Cortex of kidney (tissue), 1 donor: ENCODE results near the gene RAB3C.
"Not testable (repeated sequence)": the region's sequence is repeated elsewhere in the genome, so short reads cannot be mapped to it uniquely, and the experiment has no call there.

Experiments used
- DNase-seq: peaks from one replicate; lab custom pipeline; 2025; lab: John Stamatoyannopoulos, UW

Gene RAB3C

DNA sequence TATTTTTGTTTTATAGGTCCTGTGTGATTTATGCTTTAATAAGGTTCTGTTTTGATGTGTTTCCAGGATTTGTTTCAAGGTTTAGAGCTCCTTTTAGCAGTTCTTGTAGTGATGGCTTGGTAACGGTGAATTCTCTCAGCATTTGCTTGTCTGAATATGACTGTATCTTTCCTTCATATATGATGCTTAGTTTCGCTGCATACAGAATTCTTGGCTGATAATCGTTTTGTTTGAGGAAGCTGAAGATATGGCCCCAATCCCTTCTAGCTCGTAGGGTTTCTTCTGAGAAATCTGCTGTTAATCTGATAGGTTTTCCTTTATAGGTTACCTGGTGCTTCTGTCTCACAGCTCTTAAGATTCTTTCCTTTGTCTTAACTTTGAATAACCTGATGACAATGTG, 20.0 kb downstream of the RAB3C start:
- not testable (repeated sequence) for DNase-seq

DNA sequence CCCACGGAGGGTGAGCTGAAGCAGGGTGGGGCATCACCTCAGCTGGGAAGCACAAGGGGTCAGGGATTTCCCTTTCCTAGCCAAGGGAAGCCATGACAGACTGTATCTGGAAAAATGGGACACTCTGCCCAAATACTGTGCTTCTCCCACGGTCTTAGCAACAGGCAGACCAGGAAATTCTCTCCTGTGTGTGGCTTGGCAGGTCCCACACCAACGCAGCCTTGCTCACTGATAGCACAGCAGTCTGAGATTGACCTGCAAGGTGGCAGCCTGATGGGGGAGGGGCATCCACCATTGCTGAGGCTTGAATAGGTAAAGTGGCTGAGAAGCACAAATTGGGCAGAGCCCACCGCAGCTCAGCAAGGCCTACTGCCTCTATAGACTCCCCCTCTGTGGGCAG, 23.2 kb downstream of the RAB3C start:
- DNase-seq, result no peak

- DNase-seq, result no peak
These were observed 33.1 kb downstream of the RAB3C start for GRCh38 chr5:58615972-58616371.

GRCh38 chr5:58617241-58617640, 34.4 kb downstream of the RAB3C start:
- DNase-seq, result no peak

- DNase-seq, result no peak
These were observed 37.5 kb downstream of the RAB3C start for GRCh38 chr5:58620336-58620735.

DNA sequence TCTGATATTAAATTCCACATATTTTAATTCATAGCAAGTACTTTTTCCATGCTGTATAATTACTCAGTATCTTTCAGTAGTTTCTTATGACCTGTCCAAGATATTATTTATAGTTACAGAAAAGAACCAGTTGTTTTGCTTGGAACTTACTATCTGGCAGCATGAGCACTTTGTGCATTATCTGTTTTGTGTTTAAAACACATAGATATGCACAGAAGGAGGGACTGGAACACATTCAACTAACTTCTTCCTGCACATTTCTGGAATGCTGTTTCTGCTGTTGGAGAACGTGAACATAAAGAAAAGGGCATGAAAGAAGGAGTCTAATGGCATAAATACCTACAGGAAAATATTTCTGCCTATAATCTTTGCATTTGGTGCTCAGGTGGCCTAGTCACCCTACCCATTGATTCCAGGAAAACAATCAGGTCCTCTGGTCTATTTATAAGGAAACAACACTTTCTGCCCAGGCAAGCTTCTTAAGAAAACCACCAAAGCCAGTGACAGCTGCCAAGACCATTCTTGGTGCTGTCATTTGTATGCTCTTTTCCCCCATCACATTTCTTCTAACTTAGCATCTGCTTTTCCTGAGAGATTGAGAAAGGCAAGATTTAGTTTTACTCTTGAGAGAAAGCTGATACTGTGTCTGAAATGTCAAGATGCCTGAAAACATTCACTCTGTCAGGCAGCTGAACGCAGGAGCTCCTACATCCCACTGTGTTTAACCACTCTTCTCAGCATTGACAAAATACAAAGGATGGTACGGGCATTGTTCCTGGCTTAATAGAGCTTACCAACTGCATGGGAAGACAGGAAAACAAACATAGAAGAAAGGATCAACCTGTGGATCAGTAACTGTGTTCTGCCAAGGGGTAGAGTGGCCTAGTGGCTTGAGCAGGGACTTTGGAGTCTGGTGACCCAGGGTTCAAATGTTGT, 40.3 kb downstream of the RAB3C start:
- no peak for DNase-seq

GRCh38 chr5:58628626-58629025, 45.8 kb downstream of the RAB3C start:
- DNase-seq, result no peak

GRCh38 chr5:58629271-58630159, 46.6 kb downstream of the RAB3C start:
- DNase-seq, result no peak

- DNase-seq, result no peak
These were observed 49.0 kb downstream of the RAB3C start for GRCh38 chr5:58631895-58632294.

DNA sequence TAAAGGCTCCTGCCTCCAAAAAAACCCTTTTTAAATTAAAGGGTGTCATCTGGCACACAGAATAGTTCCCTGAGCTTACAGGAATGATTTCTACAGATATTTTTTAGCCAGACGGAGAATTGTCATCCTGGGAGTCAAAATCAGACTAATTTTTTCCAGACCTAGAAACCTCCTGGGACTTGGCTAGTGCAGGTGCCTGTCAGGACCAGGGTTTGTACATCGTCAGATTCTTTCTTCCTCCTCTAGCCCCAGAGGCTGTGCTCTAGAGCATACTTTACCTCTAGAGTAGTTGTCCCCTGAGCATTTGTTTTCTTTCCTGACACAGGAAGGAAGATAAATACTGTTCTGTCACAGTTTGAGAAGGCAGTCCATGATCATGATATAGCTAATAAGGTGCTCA, 52.5 kb downstream of the RAB3C start:
- no peak for DNase-seq

- DNase-seq, result no peak
These were observed 57.1 kb downstream of the RAB3C start for GRCh38 chr5:58640011-58640410.

DNA sequence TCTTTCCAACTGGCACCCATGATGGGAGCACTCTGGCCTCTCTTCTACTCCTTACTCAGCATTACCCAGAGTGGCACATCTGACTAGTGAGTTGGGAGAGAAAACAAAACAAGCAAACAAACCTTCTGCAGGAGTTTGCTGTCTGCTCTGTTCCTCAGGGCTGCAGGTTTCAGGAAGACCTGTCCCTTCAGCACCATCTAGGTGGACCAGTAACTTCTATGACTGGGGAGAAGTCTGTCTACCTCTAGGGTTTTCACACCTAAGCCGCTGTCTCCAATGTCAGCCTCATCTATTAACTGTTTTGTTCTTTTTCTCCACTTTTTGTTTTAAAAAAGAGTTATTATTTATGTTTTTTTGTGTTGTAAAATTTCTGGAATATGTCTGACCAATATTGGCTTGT, 58.7 kb downstream of the RAB3C start:
- DNase-seq, result no peak

GRCh38 chr5:58648846-58649245, 66.0 kb downstream of the RAB3C start:
- no peak for DNase-seq

- no peak for DNase-seq
These were observed 66.8 kb downstream of the RAB3C start for GRCh38 chr5:58649716-58650115.

DNA sequence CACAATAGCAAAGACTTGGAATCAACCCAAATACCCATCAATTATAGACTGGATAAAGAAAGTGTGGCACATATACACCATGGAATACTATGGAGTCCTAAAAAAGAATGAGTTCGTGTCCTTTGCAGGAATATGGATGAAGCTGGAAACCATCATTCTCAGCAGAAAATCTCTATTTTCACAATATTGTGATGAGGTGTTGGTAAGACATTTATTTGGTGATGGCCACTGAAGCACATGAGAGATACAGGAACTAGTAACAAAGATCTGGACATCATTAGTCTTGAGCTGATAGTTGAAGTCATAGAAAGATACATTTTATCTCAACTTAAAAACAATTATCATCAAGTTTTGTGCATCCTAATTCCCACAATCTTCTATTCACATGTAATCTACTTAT, 70.6 kb downstream of the RAB3C start:
- DNase-seq, result no peak

- DNase-seq, result no peak
These were observed 83.3 kb downstream of the RAB3C start for GRCh38 chr5:58666141-58666540.

DNA sequence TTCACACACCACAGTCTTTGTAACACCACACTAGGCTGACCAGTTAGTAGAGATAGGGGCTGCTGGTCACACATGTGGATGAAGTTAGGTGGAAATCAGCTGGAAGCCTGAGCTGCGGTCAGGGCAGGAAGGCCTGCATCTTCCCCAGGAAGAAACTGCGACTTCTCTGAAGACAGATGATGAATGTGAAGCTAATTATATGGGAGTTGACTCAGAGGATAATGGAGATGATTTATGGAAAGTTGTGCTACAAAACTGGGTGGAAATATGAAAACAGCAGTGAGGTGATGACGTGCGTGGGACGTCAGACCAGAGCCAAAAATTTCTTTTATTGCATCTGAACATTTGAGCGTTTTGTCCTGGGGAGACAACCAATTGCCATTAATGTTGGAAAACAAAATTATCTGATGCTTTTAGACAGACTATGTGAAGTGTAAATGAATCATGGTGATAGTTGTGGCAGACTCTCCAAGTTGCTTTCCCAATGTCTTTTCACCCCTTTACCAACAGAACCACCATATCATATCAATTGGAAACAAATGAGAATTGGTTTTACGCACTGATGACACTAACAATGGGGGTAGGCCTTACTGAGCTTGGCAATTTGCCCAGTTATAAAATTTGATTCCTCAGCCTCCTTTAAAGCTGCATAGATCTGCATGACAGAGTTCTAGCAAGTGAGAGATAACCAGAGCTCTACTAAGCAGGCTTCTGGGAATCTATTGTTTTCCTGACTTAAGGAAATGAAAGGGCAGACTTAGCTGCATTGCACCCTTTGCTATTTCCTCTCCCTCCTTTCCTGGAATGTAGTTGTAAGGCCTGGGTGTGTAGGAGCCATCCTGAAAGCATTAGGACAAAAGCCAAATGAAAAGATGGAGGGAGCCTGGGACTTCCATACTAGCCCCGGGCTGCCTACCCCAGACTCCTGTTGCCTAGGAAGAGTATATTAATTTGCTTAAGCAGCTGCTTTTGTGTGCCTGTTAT, 84.0 kb downstream of the RAB3C start:
- DNase-seq, result no peak

GRCh38 chr5:58670582-58670981, 87.7 kb downstream of the RAB3C start:
- no peak for DNase-seq

- no peak for DNase-seq
These were observed 88.3 kb downstream of the RAB3C start for GRCh38 chr5:58671155-58671554.

- DNase-seq, result no peak
These were observed 89.6 kb downstream of the RAB3C start for GRCh38 chr5:58672521-58672920.

DNA sequence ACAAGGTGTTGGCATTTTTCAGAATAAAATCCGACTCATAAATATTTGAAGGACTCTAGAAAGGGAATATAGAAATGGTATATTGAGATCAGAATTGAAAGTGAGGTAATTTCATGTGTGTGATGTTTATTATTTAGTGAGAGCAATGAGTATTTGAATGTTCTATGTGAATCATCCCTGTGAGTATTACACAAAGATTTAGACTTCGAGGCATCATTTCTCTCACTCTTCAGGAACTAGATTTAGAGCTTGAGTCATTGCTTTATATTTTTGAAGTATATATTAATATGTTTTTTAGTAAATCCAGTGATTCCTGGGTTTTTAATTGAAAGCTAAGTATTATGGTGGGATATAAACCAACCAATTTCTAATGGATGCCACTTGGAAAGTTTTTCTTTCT, 91.2 kb downstream of the RAB3C start:
- no peak for DNase-seq

DNA sequence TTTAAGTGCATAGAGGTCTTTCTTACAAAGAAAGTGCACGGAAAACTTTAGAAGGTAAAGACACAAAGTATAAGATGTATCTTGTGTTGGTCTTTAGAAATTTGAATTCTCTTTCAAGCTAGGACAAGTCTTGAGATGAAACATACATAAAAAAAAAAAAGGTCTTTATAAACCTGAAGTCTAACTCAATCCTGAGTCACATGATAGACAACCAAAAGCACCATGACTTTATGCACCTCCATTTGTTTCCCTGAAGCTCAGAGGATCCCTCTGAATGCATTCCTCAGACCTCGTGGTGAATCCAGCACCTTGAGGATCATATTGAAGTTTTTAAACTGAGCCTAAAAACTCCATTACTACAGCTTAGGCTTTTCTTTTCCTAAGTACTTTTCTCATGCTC, 91.8 kb downstream of the RAB3C start:
- no peak for DNase-seq
